GM23338 (cell line): ENCODE results near the gene MS4A8. TPM values are rescaled to one million over a fixed set of nuclear protein-coding genes. Genes with fewer than 3 reads are reported as not detected.
"Not testable (repeated sequence)": the region's sequence is repeated elsewhere in the genome, so short reads cannot be mapped to it uniquely, and the experiment has no call there.

Source experiments
- ATAC-seq: fragments of 200-7000 bp; cut with Tn5 transposase; 3 replicates; pipeline ENCODE4 v1.9.1; 2020
- DNase-seq: peaks from one replicate; pipeline ENCODE4 v3.0.0-alpha.2; 2015; ENCODE audit warnings: low spot score
- H2AFZ ChIP-seq: fragments of 200-600 bp; sonication (generic); 2 replicates; pipeline ENCODE4 v1.8.0; 2016; ENCODE audit warnings: antibody characterized with exemption, mild to moderate bottlenecking, moderate library complexity
- H3F3A ChIP-seq: fragments of 200-600 bp; sonication (generic); replicated peaks from 2 replicates; pipeline ENCODE4 v1.8.0; 2017; ENCODE audit warnings: antibody characterized with exemption, mixed run types, low read depth
- H3K27ac ChIP-seq: fragments of 200-600 bp; sonication (generic); 2 replicates; pipeline ENCODE4 v1.6.1; 2016; ENCODE audit warnings: low read depth
- H3K27me3 ChIP-seq: fragments of 200-600 bp; sonication (generic); 2 replicates; pipeline ENCODE4 v1.8.0; 2016; ENCODE audit warnings: mild to moderate bottlenecking, mixed run types, moderate library complexity; ENCODE audit not compliant: insufficient read depth
- H3K36me3 ChIP-seq: fragments of 200-600 bp; sonication (generic); 2 replicates; pipeline ENCODE4 v1.8.0; 2016; ENCODE audit warnings: mild to moderate bottlenecking; ENCODE audit not compliant: insufficient read depth
- H3K4me1 ChIP-seq: fragments of 200-600 bp; sonication (generic); 2 replicates; pipeline ENCODE4 v1.8.0; 2016; ENCODE audit warnings: mild to moderate bottlenecking, moderate library complexity; ENCODE audit not compliant: insufficient read depth
- H3K4me2 ChIP-seq: fragments of 200-600 bp; sonication (generic); 2 replicates; pipeline ENCODE4 v1.7.1; 2017; ENCODE audit warnings: mixed run types
- H3K4me3 ChIP-seq: fragments of 200-600 bp; sonication (generic); 2 replicates; pipeline ENCODE4 v1.6.1; 2016; ENCODE audit warnings: mixed run types
- H3K79me2 ChIP-seq: fragments of 200-600 bp; sonication (generic); replicated peaks from 2 replicates; pipeline ENCODE4 v1.8.0; 2017; ENCODE audit warnings: mild to moderate bottlenecking; ENCODE audit not compliant: insufficient read depth
- H3K9me2 ChIP-seq: fragments of 200-600 bp; sonication (generic); 2 replicates; pipeline ENCODE4 v1.8.0; 2017; ENCODE audit not compliant: insufficient read depth
- H4K20me1 ChIP-seq: fragments of 200-600 bp; sonication (generic); replicated peaks from 2 replicates; pipeline ENCODE4 v1.8.0; 2017; ENCODE audit warnings: mild to moderate bottlenecking; ENCODE audit not compliant: insufficient read depth
- H3K27ac Mint-ChIP-seq: 2 replicates; pipeline ENCODE4 v1.8.0; 2020; ENCODE audit warnings: inconsistent platforms, mild to moderate bottlenecking, moderate library complexity, mixed read lengths
- H3K27me3 Mint-ChIP-seq: 3 replicates; pipeline ENCODE4 v1.8.0; 2022; ENCODE audit warnings: low read depth, mild to moderate bottlenecking, moderate library complexity, mixed read lengths, inconsistent platforms; ENCODE audit not compliant: insufficient read depth, poor library complexity
- H3K36me3 Mint-ChIP-seq: 3 replicates; pipeline ENCODE4 v1.8.0; 2021; ENCODE audit warnings: low read depth, mild to moderate bottlenecking, inconsistent platforms, moderate library complexity, mixed read lengths
- H3K4me1 Mint-ChIP-seq: 3 replicates; pipeline ENCODE4 v1.8.0; 2020; ENCODE audit warnings: mild to moderate bottlenecking, inconsistent platforms, mixed read lengths
- H3K4me3 Mint-ChIP-seq: 3 replicates; pipeline ENCODE4 v1.8.0; 2021; ENCODE audit warnings: moderate library complexity, mild to moderate bottlenecking, inconsistent platforms, mixed read lengths
- H3K9me3 Mint-ChIP-seq: 3 replicates; pipeline ENCODE4 v1.8.0; 2020; ENCODE audit warnings: moderate library complexity, mild to moderate bottlenecking, inconsistent platforms, mixed read lengths
- CREB1 ChIP-seq: fragments of 250-450 bp; sonication (Bioruptor Pico); IDR thresholded peaks from 2 replicates; pipeline ENCODE4 v1.5.0; 2020; ENCODE audit warnings: low read depth, mild to moderate bottlenecking, moderate library complexity
- EZH2 ChIP-seq: fragments of 200-600 bp; sonication (generic); IDR thresholded peaks from one replicate; pipeline ENCODE4 v1.8.0; 2017; ENCODE audit warnings: antibody characterized with exemption, mild to moderate bottlenecking, low read depth; ENCODE audit not compliant: unreplicated experiment
- JUNB ChIP-seq: IDR thresholded peaks from one replicate; pipeline ENCODE4 v1.6.1; 2016; ENCODE audit warnings: antibody characterized with exemption; ENCODE audit not compliant: unreplicated experiment
- NANOG ChIP-seq: IDR thresholded peaks from 2 replicates; pipeline ENCODE4 v1.6.1; 2016; ENCODE audit warnings: antibody characterized with exemption, borderline replicate concordance
- STAT1 ChIP-seq: IDR thresholded peaks from one replicate; pipeline ENCODE4 v1.6.1; 2016; ENCODE audit warnings: antibody characterized with exemption; ENCODE audit not compliant: unreplicated experiment
- ZNF331 ChIP-seq: fragments of 250-450 bp; sonication (Bioruptor Pico); IDR thresholded peaks from 2 replicates; pipeline ENCODE4 v1.5.0; 2020; ENCODE audit warnings: low read depth, mild to moderate bottlenecking, moderate library complexity
- polyA plus RNA-seq: library from polyadenylated mRNA; unstranded; fragments of >200 nt; fragmentation: Nextera tagmentation; extraction: Ambion mirVana; gene quantifications from 2 replicates; pipeline ENCODE4 v1.2.1, GENCODE V29; 2016
- total RNA-seq: library from RNA; depleted of rRNA; stranded (reverse); fragments of >200 nt; shearing (Covaris generic); gene quantifications from 2 replicates; pipeline ENCODE4 v1.2.3, GENCODE V29; 2014
- TF ChIP-seq, protein P1 (sequence below): IDR thresholded peaks from 2 replicates; pipeline ENCODE4 v1.6.1; 2016; ENCODE audit warnings: antibody characterized with exemption
- TF ChIP-seq, protein P2 (sequence below), 2 experiments: fragments of 200-600 bp in 1 of 2; sonication (generic) in 1 of 2; conservative IDR thresholded peaks; 2 replicates each; pipeline versions ENCODE4 v1.5.1 to v1.6.1; 2016 to 2017; ENCODE audit warnings: antibody characterized with exemption in 2 of 2, low read depth in 2 of 2, mild to moderate bottlenecking in 2 of 2, moderate library complexity in 1 of 2
- TF ChIP-seq, protein P3 (sequence below): IDR thresholded peaks from one replicate; pipeline ENCODE4 v1.6.1; 2018; ENCODE audit warnings: antibody characterized with exemption; ENCODE audit not compliant: unreplicated experiment

MS4A8 gene
- total and polyA plus RNA-seq, 2 experiments from 2014 or later: not detected

DNA sequence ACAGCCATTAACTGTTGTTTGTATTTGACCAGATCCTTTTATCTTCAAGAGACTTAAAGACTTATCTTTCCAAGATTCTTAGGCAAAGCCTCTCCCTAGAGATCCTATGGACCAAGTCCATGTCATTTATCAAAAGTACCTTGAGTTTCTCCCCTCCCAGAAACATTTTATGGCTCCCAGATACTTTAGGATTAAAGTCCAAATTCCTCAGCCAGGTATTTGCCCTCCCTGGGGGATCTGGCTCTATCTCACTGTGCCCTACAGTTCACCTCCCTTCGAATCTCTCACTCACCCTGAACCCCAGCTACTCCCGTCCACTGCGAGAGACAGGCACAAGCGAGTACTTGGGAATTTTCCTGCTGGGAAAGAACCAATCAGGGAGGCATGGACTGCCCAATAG is 11.9 kb downstream of the MS4A8 start (continued):
- TF ChIP-seq, protein P1, sequence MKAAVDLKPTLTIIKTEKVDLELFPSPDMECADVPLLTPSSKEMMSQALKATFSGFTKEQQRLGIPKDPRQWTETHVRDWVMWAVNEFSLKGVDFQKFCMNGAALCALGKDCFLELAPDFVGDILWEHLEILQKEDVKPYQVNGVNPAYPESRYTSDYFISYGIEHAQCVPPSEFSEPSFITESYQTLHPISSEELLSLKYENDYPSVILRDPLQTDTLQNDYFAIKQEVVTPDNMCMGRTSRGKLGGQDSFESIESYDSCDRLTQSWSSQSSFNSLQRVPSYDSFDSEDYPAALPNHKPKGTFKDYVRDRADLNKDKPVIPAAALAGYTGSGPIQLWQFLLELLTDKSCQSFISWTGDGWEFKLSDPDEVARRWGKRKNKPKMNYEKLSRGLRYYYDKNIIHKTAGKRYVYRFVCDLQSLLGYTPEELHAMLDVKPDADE: no peak
- TF ChIP-seq CREB1 (CRISPR knock-in tag) (no peak), ZNF331 (no peak), NANOG (no peak)
- TF ChIP-seq, protein P2, sequence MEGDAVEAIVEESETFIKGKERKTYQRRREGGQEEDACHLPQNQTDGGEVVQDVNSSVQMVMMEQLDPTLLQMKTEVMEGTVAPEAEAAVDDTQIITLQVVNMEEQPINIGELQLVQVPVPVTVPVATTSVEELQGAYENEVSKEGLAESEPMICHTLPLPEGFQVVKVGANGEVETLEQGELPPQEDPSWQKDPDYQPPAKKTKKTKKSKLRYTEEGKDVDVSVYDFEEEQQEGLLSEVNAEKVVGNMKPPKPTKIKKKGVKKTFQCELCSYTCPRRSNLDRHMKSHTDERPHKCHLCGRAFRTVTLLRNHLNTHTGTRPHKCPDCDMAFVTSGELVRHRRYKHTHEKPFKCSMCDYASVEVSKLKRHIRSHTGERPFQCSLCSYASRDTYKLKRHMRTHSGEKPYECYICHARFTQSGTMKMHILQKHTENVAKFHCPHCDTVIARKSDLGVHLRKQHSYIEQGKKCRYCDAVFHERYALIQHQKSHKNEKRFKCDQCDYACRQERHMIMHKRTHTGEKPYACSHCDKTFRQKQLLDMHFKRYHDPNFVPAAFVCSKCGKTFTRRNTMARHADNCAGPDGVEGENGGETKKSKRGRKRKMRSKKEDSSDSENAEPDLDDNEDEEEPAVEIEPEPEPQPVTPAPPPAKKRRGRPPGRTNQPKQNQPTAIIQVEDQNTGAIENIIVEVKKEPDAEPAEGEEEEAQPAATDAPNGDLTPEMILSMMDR (conservative IDR thresholded peaks at IDR 0.05; ENCODE audit: low read depth in 2 of 2): no peak

DNA sequence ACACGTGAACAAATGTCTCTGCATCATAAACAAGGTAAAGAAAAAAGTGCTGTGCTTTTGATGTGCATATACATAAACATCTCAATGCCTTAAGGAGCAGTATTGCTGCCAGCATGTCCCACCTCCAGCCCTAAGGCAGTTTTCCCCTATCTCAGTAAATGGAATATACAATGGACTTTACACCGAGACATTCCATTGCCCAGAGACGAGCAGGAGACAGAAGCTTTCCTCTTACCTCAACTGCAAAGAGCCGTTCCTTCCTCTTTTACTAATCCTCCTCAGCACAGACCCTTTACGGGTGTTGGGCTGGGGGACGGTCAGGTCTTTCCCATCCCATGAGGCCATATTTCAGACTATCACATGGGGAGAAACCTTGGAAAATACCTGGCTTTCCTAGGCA is 14.0 kb downstream of the MS4A8 start:
- Mint-ChIP-seq H3K9me3 (peaks cover 16% of the 10 kb centered on the region), H3K27me3 (peaks cover 10% of the 10 kb centered on the region)
- H3K79me2 ChIP-seq, ATAC-seq, DNase-seq, H3K4me3 ChIP-seq, H3F3A ChIP-seq, H2AFZ ChIP-seq, H3K4me1 Mint-ChIP-seq, H3K36me3 Mint-ChIP-seq, H3K27ac ChIP-seq, H3K4me2 ChIP-seq, H3K36me3 ChIP-seq, H4K20me1 ChIP-seq, H3K4me1 ChIP-seq, H3K4me3 Mint-ChIP-seq, H3K27ac Mint-ChIP-seq, H3K27me3 ChIP-seq: not testable (repeated sequence)
- H3K9me2 ChIP-seq: peaks cover 11% of the 10 kb centered on the region; the same call in 1 of the 2 replicates

DNA sequence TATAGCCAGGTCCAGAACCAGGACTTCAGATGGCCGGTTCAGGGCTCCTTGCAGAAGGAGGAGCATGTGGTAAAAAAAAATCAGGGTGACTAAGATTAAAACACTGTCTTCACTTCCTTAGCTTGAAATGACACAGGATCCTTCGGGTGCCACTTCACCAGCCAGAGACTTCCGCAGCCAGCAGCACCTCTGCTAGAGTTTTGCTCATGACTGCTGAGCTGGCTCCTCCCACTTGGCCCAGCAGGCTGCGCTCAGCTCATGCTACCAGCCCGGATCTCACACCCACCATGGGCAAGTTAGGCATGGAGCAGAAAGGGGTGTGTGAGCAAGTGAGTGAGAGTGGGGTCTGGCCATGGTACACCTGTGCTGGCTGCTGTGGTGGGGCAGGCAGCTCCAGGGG is 18.5 kb downstream of the MS4A8 start:
- TF ChIP-seq, protein P3, sequence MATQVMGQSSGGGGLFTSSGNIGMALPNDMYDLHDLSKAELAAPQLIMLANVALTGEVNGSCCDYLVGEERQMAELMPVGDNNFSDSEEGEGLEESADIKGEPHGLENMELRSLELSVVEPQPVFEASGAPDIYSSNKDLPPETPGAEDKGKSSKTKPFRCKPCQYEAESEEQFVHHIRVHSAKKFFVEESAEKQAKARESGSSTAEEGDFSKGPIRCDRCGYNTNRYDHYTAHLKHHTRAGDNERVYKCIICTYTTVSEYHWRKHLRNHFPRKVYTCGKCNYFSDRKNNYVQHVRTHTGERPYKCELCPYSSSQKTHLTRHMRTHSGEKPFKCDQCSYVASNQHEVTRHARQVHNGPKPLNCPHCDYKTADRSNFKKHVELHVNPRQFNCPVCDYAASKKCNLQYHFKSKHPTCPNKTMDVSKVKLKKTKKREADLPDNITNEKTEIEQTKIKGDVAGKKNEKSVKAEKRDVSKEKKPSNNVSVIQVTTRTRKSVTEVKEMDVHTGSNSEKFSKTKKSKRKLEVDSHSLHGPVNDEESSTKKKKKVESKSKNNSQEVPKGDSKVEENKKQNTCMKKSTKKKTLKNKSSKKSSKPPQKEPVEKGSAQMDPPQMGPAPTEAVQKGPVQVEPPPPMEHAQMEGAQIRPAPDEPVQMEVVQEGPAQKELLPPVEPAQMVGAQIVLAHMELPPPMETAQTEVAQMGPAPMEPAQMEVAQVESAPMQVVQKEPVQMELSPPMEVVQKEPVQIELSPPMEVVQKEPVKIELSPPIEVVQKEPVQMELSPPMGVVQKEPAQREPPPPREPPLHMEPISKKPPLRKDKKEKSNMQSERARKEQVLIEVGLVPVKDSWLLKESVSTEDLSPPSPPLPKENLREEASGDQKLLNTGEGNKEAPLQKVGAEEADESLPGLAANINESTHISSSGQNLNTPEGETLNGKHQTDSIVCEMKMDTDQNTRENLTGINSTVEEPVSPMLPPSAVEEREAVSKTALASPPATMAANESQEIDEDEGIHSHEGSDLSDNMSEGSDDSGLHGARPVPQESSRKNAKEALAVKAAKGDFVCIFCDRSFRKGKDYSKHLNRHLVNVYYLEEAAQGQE: no peak
- TF ChIP-seq EZH2 (no peak), STAT1 (no peak), JUNB (no peak)
- TF ChIP-seq, protein P1: no peak
- Mint-ChIP-seq H3K27me3 (peaks cover 18% of the 10 kb centered on the region), H3K4me1 (no peaks in the 10 kb centered on the region), H3K9me3 (peaks cover 39% of the 10 kb centered on the region), H3K36me3 (peaks cover 13% of the 10 kb centered on the region; the same call in 2 of the 3 replicates), H3K4me3 (no peak overlapping the region), H3K27ac (no peak overlapping the region)
- Histone ChIP-seq H3K27me3 (no peaks in the 10 kb centered on the region), H4K20me1 (no peaks in the 10 kb centered on the region), H3K4me3 (no peak overlapping the region), H3K79me2 (no peaks in the 10 kb centered on the region), H3K9me2 (0 out of 2 replicates have a peak, but pooled peaks cover 8% of the 10 kb centered on the region), H3K4me1 (no peaks in the 10 kb centered on the region), H3K4me2 (no peak overlapping the region), H2AFZ (no peak overlapping the region), H3K36me3 (no peaks in the 10 kb centered on the region), H3F3A (no peaks in the 10 kb centered on the region), H3K27ac (no peak overlapping the region)
- DNase-seq (no peak), ATAC-seq (no peak)
